Erythroblast (primary cell): ENCODE data around the gene HIPK4.

Experiments used
- GATA1 ChIP-seq: IDR thresholded peaks from 2 replicates; pipeline ENCODE4 v1.6.1; 2011; ENCODE audit warnings: low read depth, mild to moderate bottlenecking, control low read depth, low read length, moderate library complexity
- POLR2A ChIP-seq: IDR thresholded peaks from 2 replicates; pipeline ENCODE4 v1.6.1; 2011; ENCODE audit warnings: mild to moderate bottlenecking, low read length

DNA sequence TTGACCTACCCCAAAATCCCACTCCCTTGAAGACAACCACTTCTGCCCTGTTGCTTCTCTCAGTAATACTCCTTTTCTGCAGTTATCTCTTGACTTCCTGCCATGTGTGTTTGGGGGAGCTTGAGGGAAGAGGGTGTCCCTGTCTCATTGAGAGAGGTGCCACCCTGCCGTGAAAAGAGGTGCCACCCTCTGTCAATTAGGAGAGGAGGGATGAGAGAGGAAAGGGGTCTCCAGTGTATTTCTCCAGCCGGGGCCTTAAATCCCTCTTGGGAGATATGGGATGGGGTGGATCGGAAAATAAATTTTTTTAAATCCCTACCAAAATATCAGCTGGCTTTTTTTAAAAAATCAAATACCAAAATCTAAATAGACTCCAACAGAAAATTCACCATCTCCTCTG lies 25.0 kb downstream of the HIPK4 start:
- TF ChIP-seq POLR2A (no peak), GATA1 (no peak)
